ENCODE results near the gene CCDC169. TPM values are rescaled to one million over a fixed set of nuclear protein-coding genes. Genes with fewer than 3 reads are reported as not detected.

Gene CCDC169
- total and polyA plus RNA-seq, 2 of the 13 experiments (the other 11 are each of a cell fraction or from before 2014, with no cell fraction given), result 0.25 to 0.33 TPM

GRCh38 chr13:36282821-36283432 is 14.7 kb downstream of the CCDC169 start (continued):
- TF ChIP-seq ZNF646 (CRISPR knock-in tag; IDR thresholded peaks at IDR 0.05) (no peak), STAG1 (CRISPR knock-in tag; IDR thresholded peaks at IDR 0.05) (peak; percentile 81), ZBTB42 (CRISPR knock-in tag; IDR thresholded peaks at IDR 0.05) (no peak), SMC3 (IDR thresholded peaks at IDR 0.05; ENCODE audit: low read length) (peak; percentile 63; the same call in 1 of the 2 replicates), ZMYM3 (CRISPR knock-in tag; IDR thresholded peaks at IDR 0.05) (no peak)
- TF ChIP-seq, protein P1, sequence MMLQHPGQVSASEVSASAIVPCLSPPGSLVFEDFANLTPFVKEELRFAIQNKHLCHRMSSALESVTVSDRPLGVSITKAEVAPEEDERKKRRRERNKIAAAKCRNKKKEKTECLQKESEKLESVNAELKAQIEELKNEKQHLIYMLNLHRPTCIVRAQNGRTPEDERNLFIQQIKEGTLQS (CRISPR knock-in tag; IDR thresholded peaks at IDR 0.05), result no peak
